Right lobe of liver (tissue), 6 donors: ENCODE data around the gene MAST2. TPM values are rescaled to one million over a fixed set of nuclear protein-coding genes. Genes with fewer than 3 reads are reported as not detected.

Experiments used
- ATAC-seq, 4 donors: fragments of 200-7000 bp; cut with Tn5 transposase; one replicate each; pipeline ENCODE4 v1.9.1; 2020; ENCODE audit warnings: mild to moderate bottlenecking in 4 of 4, moderate library complexity in 4 of 4
- DNase-seq, 3 donors: peaks; one replicate each; pipeline ENCODE4 v3.0.0-alpha.2; 2020
- H3K27ac ChIP-seq, 3 donors: fragments of 200-600 bp; one replicate each; pipeline ENCODE4 v1.8.0; 2022
- H3K27me3 ChIP-seq, 2 donors: fragments of 200-600 bp; one replicate each; pipeline ENCODE4 v1.8.0; 2022
- H3K36me3 ChIP-seq, 4 donors: fragments of 200-600 bp; sonication (generic) in 1 of 4; one replicate each; pipeline versions ENCODE4 v1.5.1 to v1.8.0; 2017 to 2022; ENCODE audit warnings: control low read depth in 1 of 4
- H3K4me1 ChIP-seq, 4 donors: fragments of 200-600 bp; sonication (generic) in 1 of 4; one replicate each; pipeline versions ENCODE4 v1.5.1 to v1.8.0; 2017 to 2022; ENCODE audit warnings: control low read depth in 1 of 4
- H3K4me3 ChIP-seq, 3 donors: fragments of 200-600 bp; one replicate each; pipeline ENCODE4 v1.8.0; 2022
- H3K9me3 ChIP-seq, 4 donors: fragments of 200-600 bp; sonication (generic) in 1 of 4; one replicate each; pipeline versions ENCODE4 v1.5.1 to v1.8.0; 2017 to 2022; ENCODE audit warnings: control low read depth in 1 of 4
- POLR2A ChIP-seq: fragments of 450-650 bp; IDR thresholded peaks from one replicate; pipeline ENCODE4 v1.6.1; 2017; ENCODE audit warnings: antibody characterized with exemption, mild to moderate bottlenecking
- WGBS: methylation state at CpG from one replicate; pipeline ENCODE4 v1.1.6; 2018; ENCODE audit warnings: low coverage, low lambda C conversion rate; ENCODE audit not compliant: insufficient coverage; ENCODE audit errors: missing lambda C conversion rate; 5-methylcytosine and 5-hydroxymethylcytosine counted together
- intact Hi-C, 2 donors: fragments of 100-400 bp; cut with DNase I; formaldehyde crosslinking; loops; one replicate each; pipeline versions ENCODE4 v1.11.2 to v1.14.1; 2022
- total RNA-seq, 6 experiments: library from RNA; depleted of rRNA in 2 of 6; stranded (reverse); fragments of >200 nt in 2 of 6; fragmentation: NEBNext Ultra II Directional in 3 of 6; extraction: Animal tissue kit (Norgen Biotek cat#: 25700) in 3 of 6; gene quantifications; one replicate each; pipeline versions ENCODE4 v1.1.0 to v1.2.4, GENCODE V29; 2016 to 2023
- TF ChIP-seq, protein P1 (sequence below), 4 donors: fragments of 200-600 bp in 3 of 4; fragments of 450-650 bp in 1 of 4; IDR thresholded peaks; one replicate each; pipeline versions ENCODE4 v1.5.1 to v1.8.0; 2016 to 2022; ENCODE audit warnings: antibody characterized with exemption in 4 of 4, mild to moderate bottlenecking in 2 of 4
- donor health status: DM: no; HTN: yes; CAD: no.
- donor health status: DM: no; HTN: no; CAD: no.
- donor health status: DM: no; HTN: no; CAD: no.
- donor health status: DM: no; HTN: yes; CAD: no.
- donor health status: DM: no; HTN: yes; CAD: no.

MAST2 gene
- total RNA-seq, 6 experiments from 2014 or later = 9.9 to 14.9 (median 12.3) TPM

DNA sequence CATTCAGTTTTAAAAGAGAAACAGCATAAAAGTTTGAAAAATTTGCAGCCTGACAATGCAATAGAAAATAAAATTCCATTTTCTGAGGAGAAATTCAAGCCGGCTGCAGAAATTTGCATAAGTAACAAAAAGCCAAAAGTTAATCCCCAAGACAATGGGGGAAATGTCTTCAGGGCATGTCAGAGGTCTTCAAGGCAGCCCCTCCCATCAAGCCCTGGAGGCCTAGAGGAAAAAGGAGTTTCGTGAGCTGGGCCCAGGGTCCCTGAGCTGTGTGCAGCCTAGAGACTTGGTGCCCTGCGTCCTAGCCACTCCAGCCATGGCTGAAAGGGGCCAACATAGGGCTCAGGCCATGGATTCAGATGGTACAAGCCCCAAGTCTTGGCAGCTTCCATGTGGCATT is 254.4 kb downstream of the MAST2 start:
- 100% methylated on average over 1 of the region's 3 CpGs for WGBS
- no peaks in the 10 kb centered on the region for H3K4me1 ChIP-seq
- TF ChIP-seq, protein P1, sequence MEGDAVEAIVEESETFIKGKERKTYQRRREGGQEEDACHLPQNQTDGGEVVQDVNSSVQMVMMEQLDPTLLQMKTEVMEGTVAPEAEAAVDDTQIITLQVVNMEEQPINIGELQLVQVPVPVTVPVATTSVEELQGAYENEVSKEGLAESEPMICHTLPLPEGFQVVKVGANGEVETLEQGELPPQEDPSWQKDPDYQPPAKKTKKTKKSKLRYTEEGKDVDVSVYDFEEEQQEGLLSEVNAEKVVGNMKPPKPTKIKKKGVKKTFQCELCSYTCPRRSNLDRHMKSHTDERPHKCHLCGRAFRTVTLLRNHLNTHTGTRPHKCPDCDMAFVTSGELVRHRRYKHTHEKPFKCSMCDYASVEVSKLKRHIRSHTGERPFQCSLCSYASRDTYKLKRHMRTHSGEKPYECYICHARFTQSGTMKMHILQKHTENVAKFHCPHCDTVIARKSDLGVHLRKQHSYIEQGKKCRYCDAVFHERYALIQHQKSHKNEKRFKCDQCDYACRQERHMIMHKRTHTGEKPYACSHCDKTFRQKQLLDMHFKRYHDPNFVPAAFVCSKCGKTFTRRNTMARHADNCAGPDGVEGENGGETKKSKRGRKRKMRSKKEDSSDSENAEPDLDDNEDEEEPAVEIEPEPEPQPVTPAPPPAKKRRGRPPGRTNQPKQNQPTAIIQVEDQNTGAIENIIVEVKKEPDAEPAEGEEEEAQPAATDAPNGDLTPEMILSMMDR (IDR thresholded peaks at IDR 0.05) = no peak
- TF ChIP-seq POLR2A = no peak

DNA sequence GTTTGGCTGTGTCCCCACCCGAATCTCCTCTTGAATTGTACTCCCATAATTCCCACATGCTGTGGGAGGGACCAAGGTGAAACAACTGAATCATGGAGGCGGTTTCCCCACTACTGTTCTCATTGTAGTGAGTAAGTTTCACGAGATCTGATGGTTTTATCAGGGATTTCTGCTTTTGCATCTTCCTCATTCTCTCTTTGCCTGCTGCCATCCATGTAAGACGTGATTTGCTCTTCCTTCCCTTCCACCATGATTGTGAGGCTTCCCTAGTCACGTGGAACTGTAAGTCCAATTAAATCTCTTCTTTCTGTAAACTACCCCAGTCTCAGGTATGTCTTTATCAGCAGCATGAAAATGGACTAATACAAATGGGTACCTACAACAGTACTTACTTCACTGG is 255.5 kb downstream of the MAST2 start:
- no peaks in the 10 kb centered on the region for H3K4me1 ChIP-seq
- 89% methylated on average over 4 of the region's 5 CpGs for WGBS
- no peak overlapping the region for H3K4me3 ChIP-seq
- DNase-seq = no peak
- TF ChIP-seq POLR2A = no peak
- TF ChIP-seq, protein P1 (IDR thresholded peaks at IDR 0.05) = no peak
- H3K9me3 ChIP-seq = no peaks in the 10 kb centered on the region
- H3K27me3 ChIP-seq = no peaks in the 10 kb centered on the region
- peaks cover 0 to 2% (median 0%) of the 10 kb centered on the region in 4 donors for H3K36me3 ChIP-seq
- H3K27ac ChIP-seq = no peak overlapping the region
- ATAC-seq = no peak
- intact Hi-C loops = no loop called here

More for the DNA sequence above, 254.4 kb downstream of the MAST2 start:
- ATAC-seq = no peak
- H3K36me3 ChIP-seq = peaks cover 0 to 2% (median 0%) of the 10 kb centered on the region in 4 donors
- no peaks in the 10 kb centered on the region for H3K9me3 ChIP-seq
- intact Hi-C loops = no loop called here
- H3K4me3 ChIP-seq = no peak overlapping the region
- no peak overlapping the region for H3K27ac ChIP-seq
- no peaks in the 10 kb centered on the region for H3K27me3 ChIP-seq
- DNase-seq = no peak

DNA sequence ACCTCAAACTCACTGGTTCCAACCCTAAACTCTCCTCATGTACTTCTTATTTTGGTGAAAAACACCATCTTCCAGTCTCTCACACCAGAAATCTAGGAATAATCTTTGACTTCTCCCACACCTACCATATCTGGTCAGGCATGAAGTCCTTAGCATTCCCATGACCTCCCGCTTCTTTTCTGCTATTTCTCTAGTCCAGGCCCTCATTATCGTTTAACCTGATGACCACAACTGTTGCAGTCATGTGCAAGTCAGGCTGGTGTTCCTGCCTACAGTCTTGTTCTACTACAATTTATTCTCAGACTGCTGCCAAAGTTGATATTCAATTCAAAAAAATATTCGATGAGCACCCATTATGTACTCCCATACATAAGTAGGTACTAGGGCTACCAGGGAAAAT is 257.7 kb downstream of the MAST2 start:
- H3K4me1 ChIP-seq = peaks cover 0 to 7% (median 0%) of the 10 kb centered on the region in 4 donors

DNA sequence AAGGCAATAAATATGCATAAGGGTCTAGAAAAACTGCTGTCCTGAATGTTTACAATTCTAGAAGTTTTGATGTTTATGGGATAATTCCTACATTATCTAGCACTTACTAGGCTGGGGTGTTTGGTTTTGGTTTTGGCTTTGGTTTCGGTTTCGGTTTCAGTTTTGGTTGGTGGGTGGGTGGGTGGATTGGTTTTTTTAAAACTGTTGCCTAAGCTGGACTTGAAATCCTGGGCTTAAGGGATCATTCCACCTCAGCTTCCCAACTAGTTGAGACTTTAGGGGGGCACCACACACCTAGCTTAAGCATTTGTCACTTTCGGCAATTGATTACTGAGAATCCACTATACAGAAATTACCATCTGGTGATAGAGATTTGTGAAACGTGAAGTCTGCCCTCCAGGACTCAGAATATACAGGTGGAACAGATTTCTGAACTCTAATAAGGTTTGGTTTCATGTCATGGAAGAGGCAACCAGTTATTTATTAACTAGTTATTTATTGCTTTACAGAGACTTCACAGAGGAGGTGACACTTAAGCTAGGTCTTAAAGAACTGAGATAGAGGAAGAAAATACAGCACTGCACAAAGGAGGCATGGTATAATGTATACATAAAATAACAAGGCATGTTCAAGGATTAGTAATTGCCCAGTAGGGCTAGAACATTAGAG is 259.4 kb downstream of the MAST2 start:
- 25% methylated on average over 4 of the region's 4 CpGs for WGBS
- H3K4me3 ChIP-seq = peak overlapping the region in 2 of 3 donors; percentile 25 to 41
- H3K36me3 ChIP-seq = peaks cover 0 to 2% (median 0%) of the 10 kb centered on the region in 4 donors
- H3K27ac ChIP-seq = peak overlapping the region; percentile 69 to 86 (median 75)
- DNase-seq (peak in 1 of 3 donors; percentile 56), ATAC-seq (peak; percentile 73 to 89 (median 80))
- no peaks in the 10 kb centered on the region for H3K27me3 ChIP-seq
- no peak for TF ChIP-seq POLR2A
- TF ChIP-seq, protein P1 (IDR thresholded peaks at IDR 0.05) = no peak
- intact Hi-C loops = no loop called here
- H3K9me3 ChIP-seq = no peaks in the 10 kb centered on the region
- H3K4me1 ChIP-seq = peaks cover 0 to 7% (median 0%) of the 10 kb centered on the region in 4 donors

More for the DNA sequence above, 257.7 kb downstream of the MAST2 start:
- Histone ChIP-seq H3K9me3 (no peaks in the 10 kb centered on the region), H3K4me3 (no peak overlapping the region), H3K36me3 (peaks cover 0 to 2% (median 0%) of the 10 kb centered on the region in 4 donors), H3K27me3 (no peaks in the 10 kb centered on the region), H3K27ac (no peak overlapping the region)
- TF ChIP-seq POLR2A = no peak
- TF ChIP-seq, protein P1 (IDR thresholded peaks at IDR 0.05) = no peak
- intact Hi-C loops = no loop called here
- WGBS = 61% methylated on average over 3 of the region's 3 CpGs
- no peak for DNase-seq
- ATAC-seq = no peak
